GM23338 (cell line): Measurements from ENCODE around the gene FBXO9. TPM values are rescaled to one million over a fixed set of nuclear protein-coding genes. Genes with fewer than 3 reads are reported as not detected.

Experiments
- ATAC-seq: fragments of 200-7000 bp; cut with Tn5 transposase; 3 replicates; pipeline ENCODE4 v1.9.1; 2020
- DNase-seq: peaks from one replicate; pipeline ENCODE4 v3.0.0-alpha.2; 2015; ENCODE audit warnings: low spot score
- H2AFZ ChIP-seq: fragments of 200-600 bp; sonication (generic); 2 replicates; pipeline ENCODE4 v1.8.0; 2016; ENCODE audit warnings: antibody characterized with exemption, mild to moderate bottlenecking, moderate library complexity
- H3F3A ChIP-seq: fragments of 200-600 bp; sonication (generic); replicated peaks from 2 replicates; pipeline ENCODE4 v1.8.0; 2017; ENCODE audit warnings: antibody characterized with exemption, mixed run types, low read depth
- H3K27ac ChIP-seq: fragments of 200-600 bp; sonication (generic); 2 replicates; pipeline ENCODE4 v1.6.1; 2016; ENCODE audit warnings: low read depth
- H3K27me3 ChIP-seq: fragments of 200-600 bp; sonication (generic); 2 replicates; pipeline ENCODE4 v1.8.0; 2016; ENCODE audit warnings: mild to moderate bottlenecking, mixed run types, moderate library complexity; ENCODE audit not compliant: insufficient read depth
- H3K36me3 ChIP-seq: fragments of 200-600 bp; sonication (generic); 2 replicates; pipeline ENCODE4 v1.8.0; 2016; ENCODE audit warnings: mild to moderate bottlenecking; ENCODE audit not compliant: insufficient read depth
- H3K4me1 ChIP-seq: fragments of 200-600 bp; sonication (generic); 2 replicates; pipeline ENCODE4 v1.8.0; 2016; ENCODE audit warnings: mild to moderate bottlenecking, moderate library complexity; ENCODE audit not compliant: insufficient read depth
- H3K4me2 ChIP-seq: fragments of 200-600 bp; sonication (generic); 2 replicates; pipeline ENCODE4 v1.7.1; 2017; ENCODE audit warnings: mixed run types
- H3K4me3 ChIP-seq: fragments of 200-600 bp; sonication (generic); 2 replicates; pipeline ENCODE4 v1.6.1; 2016; ENCODE audit warnings: mixed run types
- H3K79me2 ChIP-seq: fragments of 200-600 bp; sonication (generic); replicated peaks from 2 replicates; pipeline ENCODE4 v1.8.0; 2017; ENCODE audit warnings: mild to moderate bottlenecking; ENCODE audit not compliant: insufficient read depth
- H3K9me2 ChIP-seq: fragments of 200-600 bp; sonication (generic); 2 replicates; pipeline ENCODE4 v1.8.0; 2017; ENCODE audit not compliant: insufficient read depth
- H4K20me1 ChIP-seq: fragments of 200-600 bp; sonication (generic); replicated peaks from 2 replicates; pipeline ENCODE4 v1.8.0; 2017; ENCODE audit warnings: mild to moderate bottlenecking; ENCODE audit not compliant: insufficient read depth
- H3K27ac Mint-ChIP-seq: 2 replicates; pipeline ENCODE4 v1.8.0; 2020; ENCODE audit warnings: inconsistent platforms, mild to moderate bottlenecking, moderate library complexity, mixed read lengths
- H3K27me3 Mint-ChIP-seq: 3 replicates; pipeline ENCODE4 v1.8.0; 2022; ENCODE audit warnings: low read depth, mild to moderate bottlenecking, moderate library complexity, mixed read lengths, inconsistent platforms; ENCODE audit not compliant: insufficient read depth, poor library complexity
- H3K36me3 Mint-ChIP-seq: 3 replicates; pipeline ENCODE4 v1.8.0; 2021; ENCODE audit warnings: low read depth, mild to moderate bottlenecking, inconsistent platforms, moderate library complexity, mixed read lengths
- H3K4me1 Mint-ChIP-seq: 3 replicates; pipeline ENCODE4 v1.8.0; 2020; ENCODE audit warnings: mild to moderate bottlenecking, inconsistent platforms, mixed read lengths
- H3K4me3 Mint-ChIP-seq: 3 replicates; pipeline ENCODE4 v1.8.0; 2021; ENCODE audit warnings: moderate library complexity, mild to moderate bottlenecking, inconsistent platforms, mixed read lengths
- H3K9me3 Mint-ChIP-seq: 3 replicates; pipeline ENCODE4 v1.8.0; 2020; ENCODE audit warnings: moderate library complexity, mild to moderate bottlenecking, inconsistent platforms, mixed read lengths
- ETS1 ChIP-seq: IDR thresholded peaks from 2 replicates; pipeline ENCODE4 v1.6.1; 2016; ENCODE audit warnings: antibody characterized with exemption
- EZH2 ChIP-seq: fragments of 200-600 bp; sonication (generic); IDR thresholded peaks from one replicate; pipeline ENCODE4 v1.8.0; 2017; ENCODE audit warnings: antibody characterized with exemption, mild to moderate bottlenecking, low read depth; ENCODE audit not compliant: unreplicated experiment
- EZH2phosphoT487 ChIP-seq: fragments of 200-600 bp; sonication (generic); IDR thresholded peaks from one replicate; pipeline ENCODE4 v1.8.1; 2018; ENCODE audit warnings: antibody characterized with exemption; ENCODE audit not compliant: unreplicated experiment
- JUNB ChIP-seq: IDR thresholded peaks from one replicate; pipeline ENCODE4 v1.6.1; 2016; ENCODE audit warnings: antibody characterized with exemption; ENCODE audit not compliant: unreplicated experiment
- NANOG ChIP-seq: IDR thresholded peaks from 2 replicates; pipeline ENCODE4 v1.6.1; 2016; ENCODE audit warnings: antibody characterized with exemption, borderline replicate concordance
- POLR2AphosphoS5 ChIP-seq: IDR thresholded peaks from 2 replicates; pipeline ENCODE4 v1.6.1; 2016; ENCODE audit warnings: antibody characterized with exemption, low read depth
- STAT1 ChIP-seq: IDR thresholded peaks from one replicate; pipeline ENCODE4 v1.6.1; 2016; ENCODE audit warnings: antibody characterized with exemption; ENCODE audit not compliant: unreplicated experiment
- ZNF114 ChIP-seq: fragments of 250-450 bp; sonication (Bioruptor Pico); IDR thresholded peaks from 2 replicates; pipeline ENCODE4 v1.5.0; 2020; ENCODE audit warnings: mild to moderate bottlenecking, moderate library complexity
- ZNF331 ChIP-seq: fragments of 250-450 bp; sonication (Bioruptor Pico); IDR thresholded peaks from 2 replicates; pipeline ENCODE4 v1.5.0; 2020; ENCODE audit warnings: low read depth, mild to moderate bottlenecking, moderate library complexity
- polyA plus RNA-seq: library from polyadenylated mRNA; unstranded; fragments of >200 nt; fragmentation: Nextera tagmentation; extraction: Ambion mirVana; gene quantifications from 2 replicates; pipeline ENCODE4 v1.2.1, GENCODE V29; 2016
- total RNA-seq: library from RNA; depleted of rRNA; stranded (reverse); fragments of >200 nt; shearing (Covaris generic); gene quantifications from 2 replicates; pipeline ENCODE4 v1.2.3, GENCODE V29; 2014
- TF ChIP-seq, protein P1 (sequence below): IDR thresholded peaks from one replicate; pipeline ENCODE4 v1.6.1; 2018; ENCODE audit warnings: antibody characterized with exemption; ENCODE audit not compliant: unreplicated experiment

Gene FBXO9
- total and polyA plus RNA-seq, 2 experiments from 2014 or later: 29.8 to 32.8 TPM

DNA sequence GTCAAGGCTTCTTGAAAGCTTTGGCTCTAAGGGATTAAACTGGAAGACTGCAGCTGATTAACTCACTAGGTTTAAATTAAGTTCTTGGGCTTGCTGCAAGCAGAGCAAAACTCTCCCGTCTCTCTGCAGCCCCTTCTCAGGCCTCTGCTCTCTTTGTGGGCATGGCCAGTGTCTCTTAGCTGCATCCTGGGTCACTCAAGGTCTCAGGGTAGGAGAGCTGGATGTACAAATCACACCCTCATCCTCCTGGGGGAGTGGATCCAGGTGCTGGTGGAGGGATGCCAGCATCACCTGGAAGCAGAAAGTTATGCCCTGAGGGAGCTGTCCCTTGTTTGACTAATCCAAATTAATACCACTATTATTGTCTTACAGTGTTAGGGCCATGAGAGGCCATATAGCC is 47.7 kb downstream of the FBXO9 start (continued):
- no peak for TF ChIP-seq ETS1
- TF ChIP-seq, protein P1, sequence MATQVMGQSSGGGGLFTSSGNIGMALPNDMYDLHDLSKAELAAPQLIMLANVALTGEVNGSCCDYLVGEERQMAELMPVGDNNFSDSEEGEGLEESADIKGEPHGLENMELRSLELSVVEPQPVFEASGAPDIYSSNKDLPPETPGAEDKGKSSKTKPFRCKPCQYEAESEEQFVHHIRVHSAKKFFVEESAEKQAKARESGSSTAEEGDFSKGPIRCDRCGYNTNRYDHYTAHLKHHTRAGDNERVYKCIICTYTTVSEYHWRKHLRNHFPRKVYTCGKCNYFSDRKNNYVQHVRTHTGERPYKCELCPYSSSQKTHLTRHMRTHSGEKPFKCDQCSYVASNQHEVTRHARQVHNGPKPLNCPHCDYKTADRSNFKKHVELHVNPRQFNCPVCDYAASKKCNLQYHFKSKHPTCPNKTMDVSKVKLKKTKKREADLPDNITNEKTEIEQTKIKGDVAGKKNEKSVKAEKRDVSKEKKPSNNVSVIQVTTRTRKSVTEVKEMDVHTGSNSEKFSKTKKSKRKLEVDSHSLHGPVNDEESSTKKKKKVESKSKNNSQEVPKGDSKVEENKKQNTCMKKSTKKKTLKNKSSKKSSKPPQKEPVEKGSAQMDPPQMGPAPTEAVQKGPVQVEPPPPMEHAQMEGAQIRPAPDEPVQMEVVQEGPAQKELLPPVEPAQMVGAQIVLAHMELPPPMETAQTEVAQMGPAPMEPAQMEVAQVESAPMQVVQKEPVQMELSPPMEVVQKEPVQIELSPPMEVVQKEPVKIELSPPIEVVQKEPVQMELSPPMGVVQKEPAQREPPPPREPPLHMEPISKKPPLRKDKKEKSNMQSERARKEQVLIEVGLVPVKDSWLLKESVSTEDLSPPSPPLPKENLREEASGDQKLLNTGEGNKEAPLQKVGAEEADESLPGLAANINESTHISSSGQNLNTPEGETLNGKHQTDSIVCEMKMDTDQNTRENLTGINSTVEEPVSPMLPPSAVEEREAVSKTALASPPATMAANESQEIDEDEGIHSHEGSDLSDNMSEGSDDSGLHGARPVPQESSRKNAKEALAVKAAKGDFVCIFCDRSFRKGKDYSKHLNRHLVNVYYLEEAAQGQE: no peak
- TF ChIP-seq EZH2phosphoT487: no peak
- TF ChIP-seq POLR2AphosphoS5: no peak
- no peak for TF ChIP-seq JUNB
- no peak for TF ChIP-seq NANOG
- no peak for TF ChIP-seq ZNF331 (CRISPR knock-in tag)

- no peaks in the 10 kb centered on the region for H4K20me1 ChIP-seq
- H3K4me2 ChIP-seq: no peak overlapping the region
- ATAC-seq: no peak
- H3K4me1 ChIP-seq: 0 out of 2 replicates have a peak, but pooled peaks cover 2% of the 10 kb centered on the region
- H3K4me1 Mint-ChIP-seq: peaks cover 5% of the 10 kb centered on the region; the same call in 2 of the 3 replicates
- no peak overlapping the region for H3K4me3 ChIP-seq
- no peaks in the 10 kb centered on the region for H3K27me3 Mint-ChIP-seq
- no peak overlapping the region for H3K27ac Mint-ChIP-seq
- TF ChIP-seq ZNF114: no peak
- TF ChIP-seq ETS1: no peak
- TF ChIP-seq ZNF331 (CRISPR knock-in tag): no peak
- TF ChIP-seq, protein P1: no peak
- TF ChIP-seq EZH2: no peak
- TF ChIP-seq POLR2AphosphoS5: no peak
- no peak for TF ChIP-seq STAT1
- no peak for TF ChIP-seq EZH2phosphoT487
- no peak for TF ChIP-seq NANOG
- H3K4me3 Mint-ChIP-seq: no peak overlapping the region
- H3K27me3 ChIP-seq: no peaks in the 10 kb centered on the region
- H3K27ac ChIP-seq: no peak overlapping the region
- 0 out of 3 replicates have a peak, but pooled peaks cover 6% of the 10 kb centered on the region for H3K9me3 Mint-ChIP-seq
- H2AFZ ChIP-seq: no peak overlapping the region
- H3K36me3 Mint-ChIP-seq: no peaks in the 10 kb centered on the region
- no peak for DNase-seq
- H3K36me3 ChIP-seq: no peaks in the 10 kb centered on the region
- H3F3A ChIP-seq: no peaks in the 10 kb centered on the region
- H3K79me2 ChIP-seq: no peaks in the 10 kb centered on the region
- no peaks in the 10 kb centered on the region; the same call in 1 of the 2 replicates for H3K9me2 ChIP-seq
Measured at GRCh38 chr6:53113742-53114141, 48.5 kb downstream of the FBXO9 start.
